NOMO-1 treated with DMSO at 0.1 percent for 48 hours (cell line): ENCODE results near the gene CNTLN.
"Not testable (repeated sequence)": the region's sequence is repeated elsewhere in the genome, so short reads cannot be mapped to it uniquely, and the experiment has no call there.

ENCODE experiments used
- DNase-seq: peaks from one replicate; lab custom pipeline; 2025; ENCODE audit not compliant: unreplicated experiment; lab: John Stamatoyannopoulos, UW

The CNTLN gene

GRCh38 chr9:17134396-17135294 lies at the start of gene CNTLN:
CNTLN (plus strand) TSS chr9:17135040; CDS start chr9:17135066, 26 bp downstream.
- peak; percentile 9 for DNase-seq

GRCh38 chr9:17088566-17088965 lies 46.3 kb upstream of the CNTLN start:
- DNase-seq, result no peak

GRCh38 chr9:17090041-17090440 lies 44.8 kb upstream of the CNTLN start:
- no peak for DNase-seq

GRCh38 chr9:17116400-17116837 lies 18.4 kb upstream of the CNTLN start:
- no peak for DNase-seq

- DNase-seq, result no peak
These were observed 17.5 kb upstream of the CNTLN start for GRCh38 chr9:17117372-17117771.

GRCh38 chr9:17120203-17120602 lies 14.6 kb upstream of the CNTLN start:
- DNase-seq, result no peak

GRCh38 chr9:17121264-17121663 lies 13.6 kb upstream of the CNTLN start:
- DNase-seq, result no peak

- DNase-seq, result peak; percentile 6
These were observed 4.5 kb upstream of the CNTLN start for GRCh38 chr9:17130291-17130690.

- DNase-seq, result no peak
These were observed 4.1 kb upstream of the CNTLN start for GRCh38 chr9:17130725-17131124.

GRCh38 chr9:17131494-17131893 lies 3.3 kb upstream of the CNTLN start:
- DNase-seq, result no peak

- DNase-seq, result no peak
These were observed 688 bp downstream of the CNTLN start for GRCh38 chr9:17135295-17136160.

GRCh38 chr9:17137566-17137965 lies 2.7 kb downstream of the CNTLN start:
- DNase-seq, result no peak

- no peak for DNase-seq
These were observed 3.7 kb downstream of the CNTLN start for GRCh38 chr9:17138503-17138902.

GRCh38 chr9:17140418-17140817 lies 5.6 kb downstream of the CNTLN start:
- DNase-seq, result no peak

- no peak for DNase-seq
These were observed 13.5 kb downstream of the CNTLN start for GRCh38 chr9:17148324-17148723.

GRCh38 chr9:17159469-17159868 lies 24.6 kb downstream of the CNTLN start:
- no peak for DNase-seq

GRCh38 chr9:17160327-17160726 lies 25.5 kb downstream of the CNTLN start:
- DNase-seq, result no peak

GRCh38 chr9:17165764-17166163 lies 30.9 kb downstream of the CNTLN start:
- peak; percentile 20 for DNase-seq

GRCh38 chr9:17166346-17166745 lies 31.5 kb downstream of the CNTLN start:
- DNase-seq, result no peak

GRCh38 chr9:17171309-17172094 lies 36.7 kb downstream of the CNTLN start:
- DNase-seq, result no peak

- DNase-seq, result not testable (repeated sequence)
These were observed 42.7 kb downstream of the CNTLN start for GRCh38 chr9:17177496-17177895.
